CD4-positive, alpha-beta T cell treated with Interferon alpha-2 for 1 hour (primary cell): ENCODE measurements around the gene FRMD4A.
"Not testable (repeated sequence)": the region's sequence is repeated elsewhere in the genome, so short reads cannot be mapped to it uniquely, and the experiment has no call there.

Experiments
- DNase-seq, 2 donors: peaks; one replicate each; pipeline ENCODE4 v3.0.0-alpha.2; 2020 to 2022

Gene FRMD4A

GRCh38 chr10:13896146-13896545 lies 434.6 kb downstream of the FRMD4A start:
- DNase-seq = not testable (repeated sequence)

GRCh38 chr10:13894412-13895093 lies 436.2 kb downstream of the FRMD4A start:
- DNase-seq = no peak

GRCh38 chr10:13893926-13894325 lies 436.8 kb downstream of the FRMD4A start:
- no peak for DNase-seq

- DNase-seq = no peak
Observed at GRCh38 chr10:13892871-13893270, 437.9 kb downstream of the FRMD4A start.

GRCh38 chr10:13892001-13892491 lies 438.7 kb downstream of the FRMD4A start:
- no peak for DNase-seq

GRCh38 chr10:13891128-13892000 lies 439.4 kb downstream of the FRMD4A start:
- DNase-seq = no peak

GRCh38 chr10:13890233-13891127 lies 440.2 kb downstream of the FRMD4A start:
- DNase-seq = no peak

- no peak for DNase-seq
Observed at GRCh38 chr10:13887761-13888160, 443.0 kb downstream of the FRMD4A start.

GRCh38 chr10:13885238-13885990 lies 445.3 kb downstream of the FRMD4A start:
- no peak for DNase-seq

- no peak for DNase-seq
Observed at GRCh38 chr10:13883636-13884444, 446.9 kb downstream of the FRMD4A start.

- peak; percentile 9 to 39 for DNase-seq
Observed at GRCh38 chr10:13882119-13882711, 448.5 kb downstream of the FRMD4A start.

- DNase-seq = no peak
Observed at GRCh38 chr10:13880760-13881159, 450.0 kb downstream of the FRMD4A start.

GRCh38 chr10:13877154-13877909 lies 453.4 kb downstream of the FRMD4A start:
- no peak for DNase-seq

GRCh38 chr10:13873196-13873595 lies 457.5 kb downstream of the FRMD4A start:
- no peak for DNase-seq

GRCh38 chr10:13872411-13872810 lies 458.3 kb downstream of the FRMD4A start:
- DNase-seq = no peak

- DNase-seq = no peak
Observed at GRCh38 chr10:13871776-13872175, 458.9 kb downstream of the FRMD4A start.

- DNase-seq = no peak
Observed at GRCh38 chr10:13871011-13871410, 459.7 kb downstream of the FRMD4A start.

GRCh38 chr10:13869295-13869664 lies 461.4 kb downstream of the FRMD4A start:
- DNase-seq = no peak

- no peak for DNase-seq
Observed at GRCh38 chr10:13868528-13869294, 462.0 kb downstream of the FRMD4A start.
